Loucy (cell line): Measurements from ENCODE around the gene GALR2.

Experiments used
- CTCF ChIP-seq: fragments of 200-600 bp; sonication (generic); conservative IDR thresholded peaks from 2 replicates; pipeline ENCODE4 v1.5.1; 2014; ENCODE audit warnings: mild to moderate bottlenecking, antibody characterized with exemption, low read length
- EZH2phosphoT487 ChIP-seq: fragments of 200-600 bp; IDR thresholded peaks from 2 replicates; pipeline ENCODE4 v1.6.1; 2018; ENCODE audit warnings: antibody characterized with exemption, mild to moderate bottlenecking, moderate library complexity, borderline replicate concordance

- no peak for TF ChIP-seq CTCF
- TF ChIP-seq EZH2phosphoT487 = no peak
Observed at GRCh38 chr17:76075364-76076145, 974 bp downstream of the GALR2 start.
